Pancreas (tissue), 10 donors: ENCODE data around the gene MMP7. TPM values are rescaled to one million over a fixed set of nuclear protein-coding genes. Genes with fewer than 3 reads are reported as not detected.

ENCODE experiments used
- ATAC-seq, 4 donors: fragments of 200-7000 bp; cut with Tn5 transposase; one replicate each; pipeline versions ENCODE4 v1.8.0 to v1.9.1; 2020; ENCODE audit warnings: mild to moderate bottlenecking in 4 of 4, moderate library complexity in 4 of 4
- DNase-seq, 6 donors: peaks; one replicate each; pipeline ENCODE4 v3.0.0-alpha.2; 2020
- FAIRE-seq: peaks from 2 replicates; lab custom pipeline; 2012; peaks lifted over from hg19 to GRCh38; lab: Jason Lieb, UNC
- H3K27ac ChIP-seq, 4 donors: fragments of 200-600 bp; sonication (generic); 1 replicate in 3 of 4; 2 replicates in 1 of 4; pipeline versions ENCODE4 v1.5.0 to v1.8.0; 2020
- H3K27me3 ChIP-seq, 4 donors: fragments of 200-600 bp; one replicate each; pipeline ENCODE4 v1.8.0; 2021
- H3K36me3 ChIP-seq, 3 donors: fragments of 200-600 bp; sonication (generic) in 1 of 3; one replicate each; pipeline versions ENCODE4 v1.5.0 to v1.8.0; 2020 to 2021
- H3K4me1 ChIP-seq, 3 donors: fragments of 200-600 bp; one replicate each; pipeline ENCODE4 v1.8.0; 2021
- H3K4me3 ChIP-seq, 4 donors: fragments of 200-600 bp; sonication (generic) in 2 of 4; one replicate each; pipeline versions ENCODE4 v1.5.0 to v1.8.0; 2020 to 2021
- H3K9me3 ChIP-seq, 4 donors: fragments of 200-600 bp; one replicate each; pipeline ENCODE4 v1.8.0; 2021
- CTCF ChIP-seq, 4 donors: fragments of 200-600 bp; sonication (generic) in 3 of 4; IDR thresholded peaks; one replicate each; pipeline versions ENCODE4 v1.5.0 to v1.8.0; 2021; ENCODE audit warnings: antibody characterized with exemption in 4 of 4
- WGBS, 2 donors: extraction: QIAGEN DNeasy Blood & Tissue Kit; methylation state at CpG; one replicate each; pipeline ENCODE4 v1.1.7; 2013; 5-methylcytosine and 5-hydroxymethylcytosine counted together
- intact Hi-C, 3 donors: fragments of 100-400 bp; cut with DNase I; formaldehyde crosslinking; loops; one replicate each; pipeline versions ENCODE4 v1.11.1 to v1.14.2; 2022
- polyA plus RNA-seq, 2 donors: library from polyadenylated mRNA; stranded (reverse); fragments of 200-250 nt; gene quantifications; one replicate each; pipeline ENCODE4 v1.2.3, GENCODE V29; 2013
- total RNA-seq, 6 donors: library from RNA; stranded (reverse); fragmentation: NEBNext Ultra II Directional in 4 of 6; extraction: Animal tissue kit (Norgen Biotek cat#: 25700) in 4 of 6; gene quantifications; one replicate each; pipeline versions ENCODE4 v1.2.1 to v1.2.4, GENCODE V29; 2021 to 2023
- donor health status: healthy with polysubstance abuse.
- donor health status: DM: no; HTN: no; CAD: no; lungs with moderate emphysema.
- donor health status: DM: no; HTN: no; CAD: no.
- donor health status: control.
- donor health status: control.
- donor health status: Bipolar disorder and iron deficiency.
- donor health status: DM: yes; HTN: yes; CAD: no.
- donor health status: DM: no; HTN: no; CAD: no.
- donor health status: DM: no; HTN: no; CAD: no.
- donor health status: DM: yes; HTN: yes; CAD: no.

MMP7 gene
- total and polyA plus RNA-seq, 8 donors: 13.5 to 751 (median 36.0) TPM

- no peak for DNase-seq
- H3K36me3 ChIP-seq: no peaks in the 10 kb centered on the region
- no peaks in the 10 kb centered on the region for H3K27me3 ChIP-seq
- H3K27ac ChIP-seq: no peak overlapping the region
- H3K4me1 ChIP-seq: peaks cover 0 to 6% (median 6%) of the 10 kb centered on the region in 3 donors
- intact Hi-C loops: loop anchor here in 1 of 3 donors (10.0 kb wide), 1 partner anchor 90 kb away; no protein-coding TSS in a partner anchor
- 51 to 55% methylated on average over 2 of the region's 2 CpGs for WGBS, 2 donors
- no peak for TF ChIP-seq CTCF (IDR thresholded peaks at IDR 0.05)
- H3K9me3 ChIP-seq: no peaks in the 10 kb centered on the region
- FAIRE-seq: no peak
- ATAC-seq: peak in 3 of 4 donors; percentile 53 to 78 (median 54)
- H3K4me3 ChIP-seq: no peak overlapping the region
Measured at GRCh38 chr11:102485095-102485722, 45.3 kb downstream of the MMP7 start.

- no peaks in the 10 kb centered on the region for H3K36me3 ChIP-seq
- no peaks in the 10 kb centered on the region for H3K9me3 ChIP-seq
- no peak overlapping the region for H3K27ac ChIP-seq
- WGBS, 2 donors: 63 to 84% methylated on average over 3 of the region's 3 CpGs
- no peaks in the 10 kb centered on the region for H3K27me3 ChIP-seq
- no peak for ATAC-seq
- H3K4me3 ChIP-seq: no peak overlapping the region
- DNase-seq: no peak
- peaks cover 0 to 6% (median 6%) of the 10 kb centered on the region in 3 donors for H3K4me1 ChIP-seq
- no peak for TF ChIP-seq CTCF (IDR thresholded peaks at IDR 0.05)
- no peak for FAIRE-seq
- intact Hi-C loops: loop anchor here in 1 of 3 donors (10.0 kb wide), 1 partner anchor 88 kb away; no protein-coding TSS in a partner anchor
Measured at GRCh38 chr11:102482433-102482832, 48.1 kb downstream of the MMP7 start.

GRCh38 chr11:102479733-102480132 lies 50.8 kb downstream of the MMP7 start:
- H3K4me1 ChIP-seq: peaks cover 6 to 11% (median 7%) of the 10 kb centered on the region in 3 donors
- ATAC-seq (no peak), FAIRE-seq (no peak), DNase-seq (no peak)
- intact Hi-C loops: loop anchor here in 1 of 3 donors (10.0 kb wide), 1 partner anchor 85 kb away; no protein-coding TSS in a partner anchor
- H3K9me3 ChIP-seq: no peaks in the 10 kb centered on the region
- WGBS, 2 donors: 93 to 98% methylated on average over 2 of the region's 2 CpGs
- H3K27ac ChIP-seq: no peak overlapping the region
- H3K4me3 ChIP-seq: no peak overlapping the region
- no peak for TF ChIP-seq CTCF (IDR thresholded peaks at IDR 0.05)
- H3K27me3 ChIP-seq: no peaks in the 10 kb centered on the region
- H3K36me3 ChIP-seq: no peaks in the 10 kb centered on the region

- WGBS, 2 donors: 79 to 88% methylated on average over 1 of the region's 1 CpG
- Histone ChIP-seq H3K27ac (no peak overlapping the region), H3K4me3 (no peak overlapping the region), H3K9me3 (no peaks in the 10 kb centered on the region), H3K36me3 (no peaks in the 10 kb centered on the region), H3K27me3 (no peaks in the 10 kb centered on the region), H3K4me1 (peaks cover 6 to 11% (median 7%) of the 10 kb centered on the region in 3 donors)
- no peak for ATAC-seq
- intact Hi-C loops: no loop called here
- DNase-seq: no peak
- no peak for FAIRE-seq
- TF ChIP-seq CTCF (IDR thresholded peaks at IDR 0.05): no peak
Measured at GRCh38 chr11:102478673-102479299, 51.8 kb downstream of the MMP7 start.
